Activated CD8-positive, alpha-beta T cell treated with anti-CD3 and anti-CD28 coated beads, Interleukin-2, amount 10 ng/mL, durations not matched to agents 7 days and 5 days (primary cell): ENCODE measurements around the gene SETD6. TPM values are rescaled to one million over a fixed set of nuclear protein-coding genes. Genes with fewer than 3 reads are reported as not detected.
"Not testable (repeated sequence)": the region's sequence is repeated elsewhere in the genome, so short reads cannot be mapped to it uniquely, and the experiment has no call there.

Experiments
- ATAC-seq: fragments of 150-1000 bp; cut with Tn5 transposase; one replicate; pipeline ENCODE4 v1.10.0; 2021; ENCODE audit warnings: moderate library complexity
- CTCF ChIA-PET: fragments of 350-600 bp; sonication (Branson Sonifier 250); formaldehyde crosslinking; loops from one replicate; lab custom pipeline; 2021; ENCODE audit warnings: antibody characterized with exemption; lab: Charles Lee
- POLR2A ChIA-PET: fragments of 350-600 bp; sonication (Branson Sonifier 250); formaldehyde crosslinking; loops from one replicate; lab custom pipeline; 2021; ENCODE audit warnings: antibody characterized with exemption; lab: Charles Lee
- DNase-seq: peaks from one replicate; pipeline ENCODE4 v3.0.0-alpha.2; 2020
- H3K27ac Mint-ChIP-seq: one replicate; pipeline ENCODE4 v1.8.0; 2021; ENCODE audit warnings: mild to moderate bottlenecking, mixed read lengths
- H3K27me3 Mint-ChIP-seq: one replicate; pipeline ENCODE4 v1.8.0; 2021; ENCODE audit warnings: low read depth, mixed read lengths
- H3K36me3 Mint-ChIP-seq: one replicate; pipeline ENCODE4 v1.8.0; 2021; ENCODE audit warnings: low read depth, mixed read lengths
- H3K4me1 Mint-ChIP-seq: one replicate; pipeline ENCODE4 v1.8.0; 2021; ENCODE audit warnings: low read depth, mixed read lengths
- H3K4me3 Mint-ChIP-seq: one replicate; pipeline ENCODE4 v1.8.0; 2021; ENCODE audit warnings: mild to moderate bottlenecking, mixed read lengths
- H3K9me3 Mint-ChIP-seq: one replicate; pipeline ENCODE4 v1.8.0; 2022; ENCODE audit warnings: mixed read lengths; ENCODE audit not compliant: insufficient read depth
- total RNA-seq, 2 experiments: library from RNA; stranded (reverse); gene quantifications; one replicate each; pipeline ENCODE4 v1.2.3, GENCODE V29; 2021

SETD6 gene
- total RNA-seq, 2 experiments from 2014 or later: 16.0 to 16.9 TPM

DNA sequence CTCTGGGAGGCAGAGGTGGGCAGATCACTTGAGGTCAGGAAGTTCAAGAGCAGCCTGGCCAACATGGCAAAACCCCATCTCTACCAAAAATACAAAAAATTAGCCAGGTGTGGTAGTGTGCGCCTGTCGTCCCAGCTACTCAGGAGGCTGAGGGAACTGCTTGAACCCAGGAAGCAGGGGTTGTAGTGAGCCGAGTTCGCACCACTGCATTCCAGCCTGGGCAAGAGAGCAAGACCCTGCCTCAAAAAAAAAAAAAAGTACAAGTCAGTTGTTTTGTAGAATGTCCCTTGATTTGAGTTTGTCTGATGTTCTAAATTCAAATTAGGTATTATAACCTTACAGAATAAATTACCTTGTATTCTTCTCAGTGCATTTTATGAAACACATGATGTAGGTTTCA, 50.4 kb downstream of the SETD6 start:
- H3K27me3 Mint-ChIP-seq, H3K27ac Mint-ChIP-seq, H3K4me3 Mint-ChIP-seq, H3K4me1 Mint-ChIP-seq, POLR2A ChIA-PET, CTCF ChIA-PET, DNase-seq, H3K9me3 Mint-ChIP-seq, ATAC-seq: not testable (repeated sequence)
- H3K36me3 Mint-ChIP-seq: peaks cover 64% of the 10 kb centered on the region

Other genes with a start within 250 kb of the SETD6 start
- gene PRSS54, start 220.5 kb upstream of the SETD6 start, total RNA-seq: not detected
- 10 to 100 TPM; 16.3 to 18.0 TPM for gene GINS3, start 123.0 kb upstream of the SETD6 start, total RNA-seq
- gene NDRG4, start 15.4 kb upstream of the SETD6 start, total RNA-seq: not detected
- gene CNOT1, start 114.3 kb downstream of the SETD6 start, total RNA-seq: 100 to 1,000 TPM; 262 TPM
- gene SLC38A7, start 169.3 kb downstream of the SETD6 start, total RNA-seq: 10 to 100 TPM in 1 of 2 experiments, 1 to 10 TPM in 1; 9.9 to 10.3 TPM
- gene GOT2, start 218.8 kb downstream of the SETD6 start, total RNA-seq: 10 to 100 TPM; 91.8 to 96.4 TPM